H9 (cell line): ENCODE data around the gene THSD4. TPM values are rescaled to one million over a fixed set of nuclear protein-coding genes. Genes with fewer than 3 reads are reported as not detected.

Experiments
- DNase-seq: peaks from one replicate; pipeline ENCODE4 v3.0.0-alpha.2; 2017
- H2AFZ ChIP-seq: one replicate; pipeline ENCODE4 v1.6.1; 2013; ENCODE audit warnings: mild to moderate bottlenecking, low read length, control low read depth, moderate library complexity
- H2AK5ac ChIP-seq: 2 replicates; pipeline ENCODE4 v1.6.1; 2013; ENCODE audit warnings: low read length, control low read depth, mixed read lengths; ENCODE audit not compliant: insufficient read length
- H2BK120ac ChIP-seq: one replicate; pipeline ENCODE4 v1.6.1; 2013; ENCODE audit warnings: low read depth, mild to moderate bottlenecking, low read length, control low read depth, inconsistent platforms; ENCODE audit not compliant: poor library complexity, severe bottlenecking
- H2BK12ac ChIP-seq: 2 replicates; pipeline ENCODE4 v1.6.1; 2013; ENCODE audit warnings: low read length, control low read depth, mixed read lengths, low read depth; ENCODE audit not compliant: insufficient read length
- H2BK15ac ChIP-seq: 2 replicates; pipeline ENCODE4 v1.6.1; 2013; ENCODE audit warnings: low read depth, low read length, control low read depth
- H2BK20ac ChIP-seq: one replicate; pipeline ENCODE4 v1.6.1; 2013; ENCODE audit warnings: low read depth, mild to moderate bottlenecking, low read length, control low read depth, inconsistent platforms; ENCODE audit not compliant: poor library complexity, severe bottlenecking
- H2BK5ac ChIP-seq: 2 replicates; pipeline ENCODE4 v1.6.1; 2013; ENCODE audit warnings: low read length, control low read depth, mixed read lengths; ENCODE audit not compliant: insufficient read length
- H3K14ac ChIP-seq: 2 replicates; pipeline ENCODE4 v1.6.1; 2013; ENCODE audit warnings: low read length, control low read depth; ENCODE audit not compliant: insufficient read depth
- H3K18ac ChIP-seq: 2 replicates; pipeline ENCODE4 v1.6.1; 2013; ENCODE audit warnings: low read depth, mild to moderate bottlenecking, mixed read lengths, low read length, control low read depth; ENCODE audit not compliant: insufficient read length
- H3K23ac ChIP-seq: 2 replicates; pipeline ENCODE4 v1.6.1; 2013; ENCODE audit warnings: low read length, control low read depth, mixed read lengths, low read depth; ENCODE audit not compliant: insufficient read length
- H3K23me2 ChIP-seq: 2 replicates; pipeline ENCODE4 v1.6.1; 2013; ENCODE audit warnings: low read depth, mild to moderate bottlenecking, mixed read lengths, low read length, control low read depth; ENCODE audit not compliant: insufficient read length, poor library complexity, severe bottlenecking
- H3K27ac ChIP-seq: 2 replicates; pipeline ENCODE4 v1.5.1; 2013; ENCODE audit warnings: low read length, control low read depth, mixed read lengths, low read depth; ENCODE audit not compliant: insufficient read length
- H3K27me3 ChIP-seq: 2 replicates; pipeline ENCODE4 v1.6.1; 2013; ENCODE audit warnings: low read length, control low read depth, inconsistent platforms; ENCODE audit not compliant: insufficient read depth
- H3K4ac ChIP-seq: 2 replicates; pipeline ENCODE4 v1.6.1; 2013; ENCODE audit warnings: low read depth, mild to moderate bottlenecking, control low read depth, inconsistent platforms, low read length, moderate library complexity
- H3K4me1 ChIP-seq: 2 replicates; pipeline ENCODE4 v1.6.1; 2013; ENCODE audit warnings: low read length, control low read depth, inconsistent platforms; ENCODE audit not compliant: insufficient read depth
- H3K4me2 ChIP-seq: 2 replicates; pipeline ENCODE4 v1.6.1; 2013; ENCODE audit warnings: low read length, control low read depth, mixed read lengths; ENCODE audit not compliant: insufficient read length, insufficient read depth
- H3K56ac ChIP-seq: 2 replicates; pipeline ENCODE4 v1.6.1; 2013; ENCODE audit warnings: low read depth, mild to moderate bottlenecking, mixed read lengths, low read length, control low read depth; ENCODE audit not compliant: insufficient read length
- H3K79me1 ChIP-seq: 2 replicates; pipeline ENCODE4 v1.6.1; 2013; ENCODE audit warnings: low read depth, mild to moderate bottlenecking, moderate library complexity, low read length, control low read depth, inconsistent platforms; ENCODE audit not compliant: insufficient read depth, poor library complexity, severe bottlenecking
- H3K79me2 ChIP-seq: 2 replicates; pipeline ENCODE4 v1.6.1; 2013; ENCODE audit warnings: low read length, control low read depth, inconsistent platforms; ENCODE audit not compliant: insufficient read depth
- H3K9ac ChIP-seq: 2 replicates; pipeline ENCODE4 v1.6.1; 2013; ENCODE audit warnings: low read length, control low read depth, mixed read lengths; ENCODE audit not compliant: insufficient read length; ENCODE audit errors: extremely low read depth
- H3K9me3 ChIP-seq: one replicate; pipeline ENCODE4 v1.6.1; 2013; ENCODE audit warnings: low read depth, low read length, inconsistent platforms; ENCODE audit not compliant: control insufficient read depth
- H3T11ph ChIP-seq: one replicate; pipeline ENCODE4 v1.6.1; 2013; ENCODE audit warnings: mild to moderate bottlenecking, low read length, control low read depth, inconsistent platforms
- H4K20me1 ChIP-seq: one replicate; pipeline ENCODE4 v1.6.1; 2013; ENCODE audit not compliant: control insufficient read depth, insufficient read length, insufficient read depth
- H4K5ac ChIP-seq: 2 replicates; pipeline ENCODE4 v1.6.1; 2013; ENCODE audit warnings: low read depth, mild to moderate bottlenecking, mixed read lengths, low read length, control low read depth; ENCODE audit not compliant: insufficient read length
- H4K8ac ChIP-seq: replicated peaks from 2 replicates; pipeline ENCODE4 v1.6.1; 2013; ENCODE audit warnings: low read length, control low read depth, mixed read lengths, low read depth; ENCODE audit not compliant: insufficient read length
- H4K91ac ChIP-seq: 2 replicates; pipeline ENCODE4 v1.6.1; 2013; ENCODE audit warnings: low read depth, mild to moderate bottlenecking, moderate library complexity, mixed read lengths, low read length, control low read depth; ENCODE audit not compliant: insufficient read length
- H3K27ac Mint-ChIP-seq, 3 experiments: 2 replicates in 2 of 3; 3 replicates in 1 of 3; pipeline ENCODE4 v1.8.0; 2020 to 2021; ENCODE audit warnings: mixed read lengths in 3 of 3, mild to moderate bottlenecking in 1 of 3, moderate library complexity in 1 of 3
- H3K27me3 Mint-ChIP-seq: 2 replicates; pipeline ENCODE4 v1.8.0; 2021; ENCODE audit warnings: low read depth, mild to moderate bottlenecking, moderate library complexity, mixed read lengths
- H3K36me3 Mint-ChIP-seq, 3 experiments: 2 replicates in 2 of 3; 3 replicates in 1 of 3; pipeline ENCODE4 v1.8.0; 2020 to 2021; ENCODE audit warnings: low read depth in 3 of 3, mixed read lengths in 3 of 3; ENCODE audit not compliant: insufficient read depth in 1 of 3
- H3K4me1 Mint-ChIP-seq, 2 experiments: 2 replicates each; pipeline ENCODE4 v1.8.0; 2020; ENCODE audit warnings: mixed read lengths in 2 of 2
- H3K4me3 Mint-ChIP-seq, 2 experiments: 2 replicates in 1 of 2; 3 replicates in 1 of 2; pipeline ENCODE4 v1.8.0; 2020 to 2021; ENCODE audit warnings: mild to moderate bottlenecking in 2 of 2, mixed read lengths in 2 of 2, moderate library complexity in 1 of 2
- H3K9me3 Mint-ChIP-seq, 2 experiments: 2 replicates in 1 of 2; 3 replicates in 1 of 2; pipeline ENCODE4 v1.8.0; 2020; ENCODE audit warnings: mild to moderate bottlenecking in 2 of 2, mixed read lengths in 2 of 2, moderate library complexity in 1 of 2
- CTCF ChIP-seq: fragments of 200-600 bp; sonication (generic); conservative IDR thresholded peaks from 3 replicates; pipeline ENCODE4 v1.8.0; 2021; ENCODE audit warnings: antibody characterized with exemption, mild to moderate bottlenecking
- WGBS: extraction: QIAGEN DNeasy Blood & Tissue Kit; methylation state at CpG from one replicate; pipeline ENCODE4 v1.1.7; 2013; ENCODE audit warnings: missing lambda C conversion rate, low lambda C conversion rate, mixed read lengths; ENCODE audit not compliant: insufficient read length; ENCODE audit errors: extremely low coverage; 5-methylcytosine and 5-hydroxymethylcytosine counted together
- total RNA-seq: library from RNA; stranded (reverse); gene quantifications from 2 replicates; pipeline ENCODE4 v1.2.1, GENCODE V29; 2021

The THSD4 gene
- total RNA-seq, 1 experiment from 2014 or later: 5.5 TPM

- no CpG with 5 or more reads among the region's 7 CpGs for WGBS
- H2BK12ac ChIP-seq: no peak overlapping the region
- no peaks in the 10 kb centered on the region for H3K9me3 Mint-ChIP-seq
- no peak overlapping the region for H4K91ac ChIP-seq
- H3K23ac ChIP-seq: no peak overlapping the region
- no peak overlapping the region for H2BK15ac ChIP-seq
- no peak overlapping the region for H2BK120ac ChIP-seq
- no peak for TF ChIP-seq CTCF
- no peak overlapping the region for H3K9ac ChIP-seq
- H3K27ac Mint-ChIP-seq: no peak overlapping the region
- H3K79me1 ChIP-seq: no peaks in the 10 kb centered on the region
- H3K4me1 ChIP-seq: no peaks in the 10 kb centered on the region
- H2AK5ac ChIP-seq: no peak overlapping the region
- no peak overlapping the region for H3K27ac ChIP-seq
- no peaks in the 10 kb centered on the region for H3K9me3 ChIP-seq
- H4K5ac ChIP-seq: no peak overlapping the region
- no peak overlapping the region for H3K4ac ChIP-seq
- no peak overlapping the region for H4K8ac ChIP-seq
- no peaks in the 10 kb centered on the region for H3K4me1 Mint-ChIP-seq
- no peaks in the 10 kb centered on the region; the same call in 1 of the 2 replicates for H3K79me2 ChIP-seq
- no peak overlapping the region for H3K56ac ChIP-seq
- no peak overlapping the region for H2BK20ac ChIP-seq
- H2BK5ac ChIP-seq: no peak overlapping the region
- no peak overlapping the region for H3K4me3 Mint-ChIP-seq
- H3K23me2 ChIP-seq: no peaks in the 10 kb centered on the region
- no peaks in the 10 kb centered on the region for H4K20me1 ChIP-seq
- no peak overlapping the region for H3K18ac ChIP-seq
- no peaks in the 10 kb centered on the region for H3K27me3 ChIP-seq
- H3K4me2 ChIP-seq: no peak overlapping the region
- H3K27me3 Mint-ChIP-seq: peaks cover 3% of the 10 kb centered on the region
- H3K14ac ChIP-seq: no peak overlapping the region
- no peaks in the 10 kb centered on the region; a peak in 1 of 7 replicates for H3K36me3 Mint-ChIP-seq
- no peak overlapping the region for H3T11ph ChIP-seq
- DNase-seq: no peak
- no peak overlapping the region for H2AFZ ChIP-seq
Measured at GRCh38 chr15:71786673-71787072, 671.4 kb downstream of the THSD4 start.
